Omental fat pad (tissue), 4 donors: ENCODE data around the gene UROC1. TPM values are rescaled to one million over a fixed set of nuclear protein-coding genes. Genes with fewer than 3 reads are reported as not detected.

ENCODE experiments used
- ATAC-seq: fragments of 150-250 bp; one replicate; pipeline ENCODE4 v1.9.1; 2016; ENCODE audit warnings: mild to moderate bottlenecking, moderate library complexity; ENCODE audit not compliant: low FRiP score
- DNase-seq: peaks from one replicate; pipeline ENCODE4 v3.0.0-alpha.2; 2019; ENCODE audit warnings: low spot score
- total RNA-seq, 4 donors: library from RNA; depleted of rRNA; stranded (reverse); fragments of >200 nt; gene quantifications; one replicate each; pipeline ENCODE4 v1.1.0, GENCODE V29; 2016
- TF ChIP-seq, protein P1 (sequence below), 3 donors: fragments of 450-650 bp; IDR thresholded peaks; one replicate each; pipeline ENCODE4 v1.5.1; 2016 to 2017; ENCODE audit warnings: antibody characterized with exemption in 3 of 3, mild to moderate bottlenecking in 3 of 3, moderate library complexity in 2 of 3

The UROC1 gene
- total RNA-seq, 4 donors from 2014 or later = not detected

DNA sequence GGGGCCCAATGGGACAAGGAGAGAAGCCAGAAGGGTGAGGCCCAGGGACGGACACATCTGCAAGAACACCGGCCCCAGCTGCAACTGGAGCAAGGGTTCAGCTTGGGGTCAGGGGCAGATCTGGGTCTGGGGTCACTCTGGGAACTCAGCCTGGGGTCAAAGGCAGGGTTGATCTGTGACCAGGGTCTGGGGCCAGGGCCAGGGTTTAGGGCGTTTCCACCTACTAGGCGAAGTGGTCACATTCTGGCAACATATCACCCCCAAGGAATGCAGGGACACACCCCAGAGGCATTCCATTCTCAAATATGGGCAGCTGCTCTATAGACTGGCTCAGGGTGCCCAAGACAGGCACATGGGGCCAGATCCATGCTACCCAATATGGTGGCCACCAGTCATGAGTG, 9.0 kb downstream of the UROC1 start:
- TF ChIP-seq, protein P1, sequence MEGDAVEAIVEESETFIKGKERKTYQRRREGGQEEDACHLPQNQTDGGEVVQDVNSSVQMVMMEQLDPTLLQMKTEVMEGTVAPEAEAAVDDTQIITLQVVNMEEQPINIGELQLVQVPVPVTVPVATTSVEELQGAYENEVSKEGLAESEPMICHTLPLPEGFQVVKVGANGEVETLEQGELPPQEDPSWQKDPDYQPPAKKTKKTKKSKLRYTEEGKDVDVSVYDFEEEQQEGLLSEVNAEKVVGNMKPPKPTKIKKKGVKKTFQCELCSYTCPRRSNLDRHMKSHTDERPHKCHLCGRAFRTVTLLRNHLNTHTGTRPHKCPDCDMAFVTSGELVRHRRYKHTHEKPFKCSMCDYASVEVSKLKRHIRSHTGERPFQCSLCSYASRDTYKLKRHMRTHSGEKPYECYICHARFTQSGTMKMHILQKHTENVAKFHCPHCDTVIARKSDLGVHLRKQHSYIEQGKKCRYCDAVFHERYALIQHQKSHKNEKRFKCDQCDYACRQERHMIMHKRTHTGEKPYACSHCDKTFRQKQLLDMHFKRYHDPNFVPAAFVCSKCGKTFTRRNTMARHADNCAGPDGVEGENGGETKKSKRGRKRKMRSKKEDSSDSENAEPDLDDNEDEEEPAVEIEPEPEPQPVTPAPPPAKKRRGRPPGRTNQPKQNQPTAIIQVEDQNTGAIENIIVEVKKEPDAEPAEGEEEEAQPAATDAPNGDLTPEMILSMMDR (IDR thresholded peaks at IDR 0.05) = no peak
- ATAC-seq (peak; percentile 24), DNase-seq (no peak)

DNA sequence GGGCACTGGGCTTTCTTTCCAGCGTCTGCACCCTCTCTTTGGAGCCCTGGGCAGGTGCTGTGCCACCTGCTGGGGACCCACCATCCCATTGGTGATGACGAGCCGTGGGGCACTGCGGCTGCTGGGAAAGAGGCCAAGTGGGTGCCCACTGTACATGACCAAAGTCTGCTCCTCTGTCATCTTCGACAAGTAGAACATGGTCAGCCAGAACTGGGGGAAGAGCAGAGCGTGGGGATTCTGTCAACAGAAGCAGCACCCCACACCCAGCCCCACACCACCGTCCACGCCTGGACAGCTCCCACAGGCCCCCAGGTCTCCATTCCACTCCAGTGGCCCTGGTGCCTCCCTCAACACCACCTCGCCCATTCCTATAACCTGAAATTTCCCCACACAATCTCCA, 9.7 kb downstream of the UROC1 start:
- ATAC-seq = no peak
- TF ChIP-seq, protein P1 (IDR thresholded peaks at IDR 0.05) = no peak
- no peak for DNase-seq

DNA sequence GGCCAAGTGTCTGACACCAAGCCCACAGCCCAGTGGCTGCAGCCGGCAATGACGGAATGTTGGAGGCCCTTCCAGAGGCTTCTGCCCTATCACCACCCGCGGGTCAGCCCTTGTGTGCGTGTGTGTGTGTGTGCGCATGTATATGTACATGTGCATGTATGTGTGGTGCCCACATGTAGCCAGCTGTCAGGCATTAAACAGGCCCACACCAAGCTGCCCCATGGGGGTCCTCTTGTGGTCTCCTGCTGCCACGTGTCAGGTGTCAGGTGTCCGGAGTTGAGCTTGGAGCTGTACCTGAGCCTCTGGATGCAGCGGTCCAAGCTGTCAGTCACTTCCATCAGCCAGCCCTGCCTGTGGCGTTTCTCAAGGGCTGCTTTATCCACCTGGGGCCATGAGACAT, 13.9 kb downstream of the UROC1 start:
- DNase-seq = no peak
- TF ChIP-seq, protein P1 (IDR thresholded peaks at IDR 0.05) = no peak
- no peak for ATAC-seq

DNA sequence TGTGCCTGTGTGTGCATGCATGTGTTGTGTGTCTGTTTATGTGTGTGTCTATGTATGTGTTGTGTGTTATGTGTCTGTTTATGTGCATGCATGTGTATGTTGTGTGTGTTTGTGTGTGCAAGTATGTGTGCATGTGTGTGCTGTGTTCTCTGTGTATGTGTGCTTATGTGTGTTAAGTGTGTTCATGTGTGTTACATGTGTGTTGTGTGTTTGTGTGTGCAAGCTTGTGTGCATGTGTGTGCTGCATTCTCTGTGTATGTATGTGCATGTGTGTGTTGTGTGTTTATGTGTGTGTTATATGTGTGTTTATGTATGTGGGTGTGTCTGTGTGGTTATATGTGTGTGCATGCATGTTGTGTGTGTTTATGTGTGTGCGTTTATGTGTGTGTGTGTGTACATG, 14.9 kb downstream of the UROC1 start:
- ATAC-seq (no peak), DNase-seq (no peak)
- TF ChIP-seq, protein P1 (IDR thresholded peaks at IDR 0.05) = no peak

DNA sequence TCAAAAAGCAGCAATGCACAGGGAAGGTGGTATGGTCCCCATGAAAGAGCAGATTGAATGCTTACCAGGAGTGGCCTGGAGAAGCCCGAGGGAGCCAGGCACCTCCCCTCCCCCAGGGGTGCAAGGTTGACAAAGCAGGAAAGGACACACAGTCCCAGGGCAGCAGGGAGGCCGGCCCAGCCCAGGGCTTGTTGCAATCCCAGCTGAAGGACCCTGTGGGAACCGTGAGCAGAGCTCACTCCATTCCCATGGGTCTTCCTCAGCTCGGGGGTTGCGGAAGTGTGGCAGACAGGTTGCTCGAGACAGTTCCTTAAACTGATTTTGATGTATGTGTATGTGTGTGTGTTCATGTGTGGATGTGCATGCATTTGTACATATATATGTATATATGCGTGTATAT, 15.8 kb downstream of the UROC1 start:
- TF ChIP-seq, protein P1 (IDR thresholded peaks at IDR 0.05) = no peak
- DNase-seq = no peak
- no peak for ATAC-seq

DNA sequence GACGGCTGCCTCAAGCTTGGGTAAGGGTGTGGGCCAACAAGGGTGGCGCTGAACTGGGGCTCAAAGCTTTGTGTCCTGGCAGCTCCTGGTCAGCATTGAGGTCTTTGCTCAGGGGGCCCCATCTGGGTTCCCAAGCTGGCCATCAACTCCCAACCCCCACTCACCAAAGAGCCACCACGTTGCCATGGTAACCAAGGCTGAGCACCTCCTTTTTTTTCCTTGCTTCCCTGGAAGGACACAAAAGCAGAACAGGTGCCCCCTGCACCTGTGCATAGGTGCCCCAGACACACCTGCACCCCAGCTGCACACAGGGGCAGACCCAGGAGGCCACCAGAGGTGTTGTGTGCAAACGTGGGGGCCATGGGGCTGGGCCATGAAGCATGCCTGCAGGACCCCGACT, 16.5 kb downstream of the UROC1 start:
- no peak for ATAC-seq

DNA sequence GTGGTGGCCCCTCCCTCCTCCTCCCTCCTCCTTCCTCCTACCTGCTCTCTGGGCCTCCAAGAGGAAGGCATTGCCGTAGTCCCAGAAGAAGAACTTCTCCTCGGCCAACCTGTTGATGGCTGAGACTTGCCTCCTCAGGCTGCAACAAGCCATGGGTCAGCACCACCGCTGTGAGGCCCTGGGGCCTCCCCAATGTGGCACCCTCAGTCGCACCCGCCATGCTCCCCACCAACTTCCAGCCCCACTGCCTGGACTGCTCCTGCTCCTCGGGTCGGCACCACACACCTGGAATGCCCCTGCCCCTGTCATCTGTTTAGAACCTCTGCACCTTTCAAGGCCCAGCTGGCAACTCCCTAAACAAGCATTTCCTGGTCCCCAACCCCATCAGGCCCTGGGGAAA, 17.6 kb downstream of the UROC1 start:
- TF ChIP-seq, protein P1 (IDR thresholded peaks at IDR 0.05) = no peak
- no peak for ATAC-seq
- no peak for DNase-seq

More for the DNA sequence above, 16.5 kb downstream of the UROC1 start:
- no peak for DNase-seq
- TF ChIP-seq, protein P1 (IDR thresholded peaks at IDR 0.05) = no peak
